Osteoblast (primary cell): ENCODE results near the gene CDCA5. TPM values are rescaled to one million over a fixed set of nuclear protein-coding genes. Genes with fewer than 3 reads are reported as not detected.

ENCODE experiments used
- DNase-seq: peaks from one replicate; pipeline ENCODE4 v3.0.0; 2011; ENCODE audit warnings: low spot score, mixed read lengths; ENCODE audit not compliant: insufficient read length; ENCODE audit errors: missing footprints
- H2AFZ ChIP-seq: 2 replicates; pipeline ENCODE4 v1.6.0; 2011; ENCODE audit warnings: mild to moderate bottlenecking, low read length
- H3K27ac ChIP-seq: 2 replicates; pipeline ENCODE4 v1.5.1; 2011; ENCODE audit warnings: mild to moderate bottlenecking, low read depth, low read length, moderate library complexity
- H3K27me3 ChIP-seq: 2 replicates; pipeline ENCODE4 v1.6.0; 2012; ENCODE audit warnings: mild to moderate bottlenecking, control low read depth, inconsistent platforms, low read length, moderate library complexity; ENCODE audit not compliant: insufficient read depth
- H3K36me3 ChIP-seq: 2 replicates; pipeline ENCODE4 v1.5.1; 2011; ENCODE audit warnings: mild to moderate bottlenecking, low read length, control low read depth, moderate library complexity; ENCODE audit not compliant: insufficient read depth
- H3K4me1 ChIP-seq: 2 replicates; pipeline ENCODE4 v1.5.1; 2011; ENCODE audit warnings: mild to moderate bottlenecking, low read length, control low read depth, moderate library complexity; ENCODE audit not compliant: insufficient read depth
- H3K4me2 ChIP-seq: 2 replicates; pipeline ENCODE4 v1.6.0; 2011; ENCODE audit warnings: mild to moderate bottlenecking, low read length; ENCODE audit not compliant: insufficient read depth
- H3K4me3 ChIP-seq: fragments of 200-600 bp; sonication (generic); 3 replicates; pipeline ENCODE4 v1.5.1; 2012; ENCODE audit warnings: mild to moderate bottlenecking, low read length, inconsistent platforms; ENCODE audit not compliant: insufficient read depth
- H3K79me2 ChIP-seq: 2 replicates; pipeline ENCODE4 v1.6.0; 2012; ENCODE audit warnings: mild to moderate bottlenecking, low read length, control low read depth, inconsistent platforms; ENCODE audit not compliant: insufficient read depth
- H3K9me3 ChIP-seq: 2 replicates; pipeline ENCODE4 v1.5.1; 2011; ENCODE audit warnings: low read depth, low read length, control low read depth
- H4K20me1 ChIP-seq: 2 replicates; pipeline ENCODE4 v1.6.0; 2012; ENCODE audit warnings: mild to moderate bottlenecking, low read length, control low read depth; ENCODE audit not compliant: insufficient read depth
- total RNA-seq: library from RNA; depleted of rRNA; stranded (reverse); fragments of >200 nt; gene quantifications from 2 replicates; pipeline ENCODE4 v1.2.3, GENCODE V29; 2012
- TF ChIP-seq, protein P1 (sequence below): IDR thresholded peaks from 2 replicates; pipeline ENCODE4 v1.5.1; 2011; ENCODE audit warnings: mild to moderate bottlenecking, low read depth, low read length, moderate library complexity; ENCODE audit errors: extremely low read depth

The CDCA5 gene
- total RNA-seq, 1 donor, result 3.3 TPM

DNA sequence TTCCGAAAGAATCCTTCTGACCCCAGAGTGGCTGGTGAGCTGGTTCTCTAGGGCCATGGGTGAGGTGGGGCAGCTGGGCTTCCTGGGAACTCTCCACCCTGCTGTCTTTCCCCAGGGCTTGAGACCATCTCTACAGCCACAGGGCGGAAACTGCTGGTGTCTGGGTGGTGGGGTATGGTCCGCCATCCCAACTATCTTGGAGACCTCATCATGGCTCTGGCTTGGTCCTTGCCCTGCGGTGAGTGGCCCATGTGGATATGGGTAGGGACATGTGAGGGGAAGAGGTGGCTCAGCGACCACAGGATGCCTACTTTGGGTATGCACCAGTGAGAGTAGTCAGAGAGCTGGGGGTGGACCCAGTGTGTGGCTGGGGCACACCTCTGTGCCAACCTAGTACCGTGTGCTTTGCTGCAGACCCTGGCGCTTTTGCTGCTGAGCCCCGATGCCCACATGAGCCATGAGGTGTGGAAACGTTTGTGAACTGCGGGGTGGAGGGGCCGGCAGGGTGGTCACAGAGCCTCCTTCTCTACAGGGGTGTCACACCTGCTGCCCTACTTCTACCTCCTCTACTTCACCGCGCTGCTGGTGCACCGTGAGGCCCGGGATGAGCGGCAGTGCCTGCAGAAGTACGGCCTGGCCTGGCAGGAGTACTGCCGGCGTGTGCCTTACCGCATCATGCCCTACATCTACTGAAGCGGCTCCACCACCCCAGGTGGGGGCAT lies 31.7 kb upstream of the CDCA5 start:
- H3K36me3 ChIP-seq, result peaks cover 35% of the 10 kb centered on the region
- peaks cover 27% of the 10 kb centered on the region for H3K4me1 ChIP-seq
- peaks cover 26% of the 10 kb centered on the region for H3K79me2 ChIP-seq
- peaks cover 15% of the 10 kb centered on the region for H4K20me1 ChIP-seq
- peak overlapping the region; percentile 97 for H3K4me3 ChIP-seq
- H3K9me3 ChIP-seq, result no peaks in the 10 kb centered on the region
- DNase-seq, result peak; percentile 59
- no peak overlapping the region for H3K27ac ChIP-seq
- no peak overlapping the region for H2AFZ ChIP-seq
- H3K27me3 ChIP-seq, result no peaks in the 10 kb centered on the region
- no peak overlapping the region for H3K4me2 ChIP-seq
- TF ChIP-seq, protein P1, sequence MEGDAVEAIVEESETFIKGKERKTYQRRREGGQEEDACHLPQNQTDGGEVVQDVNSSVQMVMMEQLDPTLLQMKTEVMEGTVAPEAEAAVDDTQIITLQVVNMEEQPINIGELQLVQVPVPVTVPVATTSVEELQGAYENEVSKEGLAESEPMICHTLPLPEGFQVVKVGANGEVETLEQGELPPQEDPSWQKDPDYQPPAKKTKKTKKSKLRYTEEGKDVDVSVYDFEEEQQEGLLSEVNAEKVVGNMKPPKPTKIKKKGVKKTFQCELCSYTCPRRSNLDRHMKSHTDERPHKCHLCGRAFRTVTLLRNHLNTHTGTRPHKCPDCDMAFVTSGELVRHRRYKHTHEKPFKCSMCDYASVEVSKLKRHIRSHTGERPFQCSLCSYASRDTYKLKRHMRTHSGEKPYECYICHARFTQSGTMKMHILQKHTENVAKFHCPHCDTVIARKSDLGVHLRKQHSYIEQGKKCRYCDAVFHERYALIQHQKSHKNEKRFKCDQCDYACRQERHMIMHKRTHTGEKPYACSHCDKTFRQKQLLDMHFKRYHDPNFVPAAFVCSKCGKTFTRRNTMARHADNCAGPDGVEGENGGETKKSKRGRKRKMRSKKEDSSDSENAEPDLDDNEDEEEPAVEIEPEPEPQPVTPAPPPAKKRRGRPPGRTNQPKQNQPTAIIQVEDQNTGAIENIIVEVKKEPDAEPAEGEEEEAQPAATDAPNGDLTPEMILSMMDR, result no peak

DNA sequence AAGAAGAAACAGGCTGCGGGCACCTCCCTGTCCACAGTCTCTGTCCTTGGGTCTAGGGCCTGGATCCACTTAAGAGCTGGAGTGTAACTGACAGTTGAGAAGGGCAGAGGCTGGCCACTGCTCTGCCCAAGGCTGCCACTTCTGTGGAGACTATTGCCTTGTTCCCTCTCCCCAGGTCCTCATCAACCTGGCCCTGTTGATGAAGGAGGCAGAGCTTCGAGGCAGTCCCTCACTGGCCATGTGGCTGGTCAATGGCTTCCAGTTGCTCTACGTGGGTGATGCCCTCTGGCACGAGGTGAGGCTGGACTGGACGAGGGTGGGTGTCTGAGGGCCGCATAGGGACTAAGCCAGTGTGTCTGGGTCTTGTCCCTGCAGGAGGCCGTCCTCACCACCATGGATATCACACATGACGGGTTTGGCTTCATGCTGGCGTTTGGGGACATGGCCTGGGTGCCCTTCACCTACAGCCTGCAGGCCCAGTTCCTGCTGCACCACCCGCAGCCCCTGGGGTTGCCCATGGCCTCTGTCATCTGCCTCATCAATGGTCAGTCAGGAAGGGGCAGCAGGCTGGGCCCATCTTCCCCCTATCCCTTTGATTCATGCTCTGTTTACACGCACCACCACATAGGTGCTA lies 30.8 kb upstream of the CDCA5 start:
- no peak for DNase-seq
- no peaks in the 10 kb centered on the region for H3K9me3 ChIP-seq
- TF ChIP-seq, protein P1, result no peak
- H2AFZ ChIP-seq, result no peak overlapping the region
- H3K4me2 ChIP-seq, result no peak overlapping the region
- no peak overlapping the region for H3K4me3 ChIP-seq
- H3K27ac ChIP-seq, result no peak overlapping the region
- peaks cover 21% of the 10 kb centered on the region for H4K20me1 ChIP-seq
- H3K4me1 ChIP-seq, result peaks cover 27% of the 10 kb centered on the region
- H3K36me3 ChIP-seq, result peaks cover 26% of the 10 kb centered on the region
- no peaks in the 10 kb centered on the region for H3K27me3 ChIP-seq
- peaks cover 19% of the 10 kb centered on the region for H3K79me2 ChIP-seq

DNA sequence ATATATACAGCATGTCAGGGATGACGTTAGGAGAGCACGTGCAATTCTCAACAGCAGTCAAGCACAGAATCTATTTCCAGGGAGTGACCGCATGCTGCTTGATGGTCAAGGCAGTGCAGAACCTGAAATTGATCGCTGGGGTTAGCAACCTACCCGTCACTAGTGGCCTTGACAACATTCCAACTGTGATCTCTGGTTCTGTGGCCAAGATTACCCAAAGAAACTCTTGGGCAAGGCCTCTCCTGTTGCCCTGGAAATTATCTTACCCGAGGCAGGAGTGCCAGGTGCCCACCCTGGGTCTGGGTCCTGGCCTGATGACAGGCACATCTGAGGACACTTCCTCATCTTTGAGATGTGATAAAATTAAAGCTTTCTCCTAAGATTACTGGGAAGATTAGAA lies 30.0 kb upstream of the CDCA5 start:
- TF ChIP-seq, protein P1, result no peak
- H3K27ac ChIP-seq, result no peak overlapping the region

DNA sequence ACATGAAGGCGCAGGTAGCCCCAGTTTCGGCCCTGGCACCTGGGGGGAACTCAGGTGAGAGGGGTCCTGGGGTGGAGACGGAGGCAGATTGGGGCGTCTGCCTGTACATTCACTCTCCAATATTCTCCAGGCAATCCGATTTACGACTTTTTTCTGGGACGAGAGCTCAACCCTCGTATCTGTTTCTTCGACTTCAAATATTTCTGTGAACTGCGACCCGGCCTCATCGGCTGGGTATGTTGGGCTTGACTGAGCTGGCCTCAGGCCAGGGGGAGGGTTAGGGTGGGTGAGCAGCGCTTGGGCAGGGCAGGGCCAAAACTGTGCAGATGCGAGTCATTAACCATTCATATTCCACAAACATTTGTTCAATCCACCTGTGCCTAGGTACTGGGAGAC lies 29.5 kb upstream of the CDCA5 start:
- Histone ChIP-seq H4K20me1 (peaks cover 22% of the 10 kb centered on the region), H3K27ac (no peak overlapping the region), H2AFZ (no peak overlapping the region), H3K36me3 (peaks cover 13% of the 10 kb centered on the region), H3K79me2 (peaks cover 19% of the 10 kb centered on the region), H3K27me3 (no peaks in the 10 kb centered on the region), H3K4me1 (peaks cover 27% of the 10 kb centered on the region), H3K4me2 (peak overlapping the region; percentile 92), H3K9me3 (no peaks in the 10 kb centered on the region), H3K4me3 (peak overlapping the region; percentile 67)
- DNase-seq, result peak; percentile 74
- TF ChIP-seq, protein P1, result no peak

More for the DNA sequence above, 30.0 kb upstream of the CDCA5 start:
- Histone ChIP-seq H2AFZ (no peak overlapping the region), H3K36me3 (peaks cover 18% of the 10 kb centered on the region), H3K4me3 (no peak overlapping the region), H3K9me3 (no peaks in the 10 kb centered on the region), H3K27me3 (no peaks in the 10 kb centered on the region), H3K4me1 (peaks cover 27% of the 10 kb centered on the region), H4K20me1 (peaks cover 22% of the 10 kb centered on the region), H3K4me2 (no peak overlapping the region), H3K79me2 (peaks cover 19% of the 10 kb centered on the region)
- peak; percentile 52 for DNase-seq
